ENCODE measurements around the gene MRPL2. TPM values are rescaled to one million over a fixed set of nuclear protein-coding genes. Genes with fewer than 3 reads are reported as not detected.
"Not testable (repeated sequence)": the region's sequence is repeated elsewhere in the genome, so short reads cannot be mapped to it uniquely, and the experiment has no call there.

The MRPL2 gene
- total and polyA plus RNA-seq, 5 donors from 2014 or later, result 29.3 to 52.6 (median 48.1) TPM

GRCh38 chr6:43089874-43090558 is 30.8 kb upstream of the MRPL2 start:
- Mint-ChIP-seq H3K4me1 (peaks cover 7 to 20% (median 13%) of the 10 kb centered on the region in 4 donors), H3K9me3 (no peaks in the 10 kb centered on the region), H3K27ac (no peak overlapping the region), H3K36me3 (no peaks in the 10 kb centered on the region), H3K27me3 (peaks cover 8% of the 10 kb centered on the region), H3K4me3 (peak overlapping the region in 1 of 4 donors; percentile 58)
- DNase-seq (no peak), ATAC-seq (ENCODE audit: low read depth in 2 of 2) (no peak)
- no peak overlapping the region for H3K4me3 ChIP-seq (ENCODE audit: low read depth, low read length)
- no peaks in the 10 kb centered on the region for H3K36me3 ChIP-seq (ENCODE audit: control insufficient read depth, insufficient read depth, low read length)
- H3K27me3 ChIP-seq (ENCODE audit: control insufficient read depth, insufficient read depth, low read length), result no peaks in the 10 kb centered on the region
- H3K4me1 ChIP-seq (ENCODE audit: control insufficient read depth, insufficient read depth, low read length, poor library complexity, severe bottlenecking), result peaks cover 7% of the 10 kb centered on the region
- H3K27ac ChIP-seq (ENCODE audit: insufficient read depth, low read length, poor library complexity, severe bottlenecking), result no peak overlapping the region
- no peaks in the 10 kb centered on the region for H3K9me3 ChIP-seq (ENCODE audit: control insufficient read depth in 2 of 2, low read length in 2 of 2)

GRCh38 chr6:43089467-43089866 is 30.2 kb upstream of the MRPL2 start:
- Histone ChIP-seq H3K27ac (ENCODE audit: insufficient read depth, low read length, poor library complexity, severe bottlenecking) (no peak overlapping the region), H3K36me3 (ENCODE audit: control insufficient read depth, insufficient read depth, low read length) (no peaks in the 10 kb centered on the region), H3K9me3 (ENCODE audit: control insufficient read depth in 2 of 2, low read length in 2 of 2) (no peaks in the 10 kb centered on the region), H3K27me3 (ENCODE audit: control insufficient read depth, insufficient read depth, low read length) (no peaks in the 10 kb centered on the region), H3K4me1 (ENCODE audit: control insufficient read depth, insufficient read depth, low read length, poor library complexity, severe bottlenecking) (peaks cover 7% of the 10 kb centered on the region), H3K4me3 (ENCODE audit: low read depth, low read length) (no peak overlapping the region)
- DNase-seq, result no peak
- ATAC-seq (ENCODE audit: low read depth in 2 of 2), result no peak
- H3K4me3 Mint-ChIP-seq, result no peak overlapping the region
- H3K9me3 Mint-ChIP-seq, result no peaks in the 10 kb centered on the region
- H3K27ac Mint-ChIP-seq, result no peak overlapping the region
- H3K4me1 Mint-ChIP-seq, result peaks cover 7 to 20% (median 13%) of the 10 kb centered on the region in 4 donors
- H3K36me3 Mint-ChIP-seq, result no peaks in the 10 kb centered on the region
- peaks cover 8% of the 10 kb centered on the region for H3K27me3 Mint-ChIP-seq

GRCh38 chr6:43088654-43089056 is 29.4 kb upstream of the MRPL2 start:
- Histone ChIP-seq H3K9me3 (ENCODE audit: control insufficient read depth in 2 of 2, low read length in 2 of 2) (no peaks in the 10 kb centered on the region), H3K36me3 (ENCODE audit: control insufficient read depth, insufficient read depth, low read length) (no peaks in the 10 kb centered on the region), H3K27ac (ENCODE audit: insufficient read depth, low read length, poor library complexity, severe bottlenecking) (no peak overlapping the region), H3K4me3 (ENCODE audit: low read depth, low read length) (no peak overlapping the region), H3K4me1 (ENCODE audit: control insufficient read depth, insufficient read depth, low read length, poor library complexity, severe bottlenecking) (peaks cover 7% of the 10 kb centered on the region), H3K27me3 (ENCODE audit: control insufficient read depth, insufficient read depth, low read length) (no peaks in the 10 kb centered on the region)
- no peak for DNase-seq
- Mint-ChIP-seq H3K27ac (no peak overlapping the region), H3K27me3 (peaks cover 8% of the 10 kb centered on the region), H3K9me3 (no peaks in the 10 kb centered on the region), H3K4me1 (peaks cover 2 to 15% (median 11%) of the 10 kb centered on the region in 4 donors), H3K36me3 (no peaks in the 10 kb centered on the region), H3K4me3 (no peak overlapping the region)
- ATAC-seq (ENCODE audit: low read depth in 2 of 2), result no peak

GRCh38 chr6:43086022-43086658 is 26.9 kb upstream of the MRPL2 start:
- Histone ChIP-seq H3K4me1 (ENCODE audit: control insufficient read depth, insufficient read depth, low read length, poor library complexity, severe bottlenecking) (no peaks in the 10 kb centered on the region), H3K27me3 (ENCODE audit: control insufficient read depth, insufficient read depth, low read length) (no peaks in the 10 kb centered on the region), H3K4me3 (ENCODE audit: low read depth, low read length) (no peak overlapping the region), H3K36me3 (ENCODE audit: control insufficient read depth, insufficient read depth, low read length) (no peaks in the 10 kb centered on the region), H3K9me3 (ENCODE audit: control insufficient read depth in 2 of 2, low read length in 2 of 2) (no peaks in the 10 kb centered on the region), H3K27ac (ENCODE audit: insufficient read depth, low read length, poor library complexity, severe bottlenecking) (no peak overlapping the region)
- peaks cover 9% of the 10 kb centered on the region for H3K27me3 Mint-ChIP-seq
- peak overlapping the region in 2 of 3 donors; percentile 14 to 55 for H3K27ac Mint-ChIP-seq
- no peak for DNase-seq
- ATAC-seq (ENCODE audit: low read depth in 2 of 2), result no peak
- no peaks in the 10 kb centered on the region for H3K9me3 Mint-ChIP-seq
- H3K4me1 Mint-ChIP-seq, result peaks cover 0 to 3% (median under 1%) of the 10 kb centered on the region in 4 donors
- H3K36me3 Mint-ChIP-seq, result no peaks in the 10 kb centered on the region
- H3K4me3 Mint-ChIP-seq, result no peak overlapping the region

- no peak overlapping the region for H3K4me3 ChIP-seq (ENCODE audit: low read depth, low read length)
- peaks cover 7% of the 10 kb centered on the region for H3K27me3 ChIP-seq (ENCODE audit: control insufficient read depth, insufficient read depth, low read length)
- H3K4me1 ChIP-seq (ENCODE audit: control insufficient read depth, insufficient read depth, low read length, poor library complexity, severe bottlenecking), result no peaks in the 10 kb centered on the region
- peaks cover 0 to 3% (median 0%) of the 10 kb centered on the region in 7 donors for H3K9me3 Mint-ChIP-seq
- no peaks in the 10 kb centered on the region for H3K9me3 ChIP-seq (ENCODE audit: control insufficient read depth in 2 of 2, low read length in 2 of 2)
- no peak overlapping the region for H3K27ac Mint-ChIP-seq
- H3K4me3 Mint-ChIP-seq, result no peak overlapping the region
- H3K36me3 ChIP-seq (ENCODE audit: control insufficient read depth, insufficient read depth, low read length), result no peaks in the 10 kb centered on the region
- H3K27me3 Mint-ChIP-seq, result peaks cover 35% of the 10 kb centered on the region
- no peaks in the 10 kb centered on the region for H3K36me3 Mint-ChIP-seq
- ATAC-seq (ENCODE audit: low read depth in 2 of 2) (no peak), DNase-seq (no peak)
- peaks cover 0 to 7% (median 2%) of the 10 kb centered on the region in 4 donors for H3K4me1 Mint-ChIP-seq
- no peak overlapping the region for H3K27ac ChIP-seq (ENCODE audit: insufficient read depth, low read length, poor library complexity, severe bottlenecking)
These were observed 23.8 kb upstream of the MRPL2 start for GRCh38 chr6:43082806-43083655.

GRCh38 chr6:43081922-43082321 is 22.7 kb upstream of the MRPL2 start:
- H3K4me3 ChIP-seq (ENCODE audit: low read depth, low read length); H3K9me3 Mint-ChIP-seq: not testable (repeated sequence)
- peak overlapping the region in 1 of 3 donors; percentile 11 for H3K27ac Mint-ChIP-seq

GRCh38 chr6:43081043-43081442 is 21.8 kb upstream of the MRPL2 start:
- Mint-ChIP-seq H3K27ac (peak overlapping the region in 1 of 3 donors; percentile 43), H3K36me3 (no peaks in the 10 kb centered on the region), H3K4me1 (peaks cover 0 to 11% (median 2%) of the 10 kb centered on the region in 4 donors), H3K9me3 (peaks cover 0 to 3% (median 0%) of the 10 kb centered on the region in 7 donors), H3K27me3 (peaks cover 46% of the 10 kb centered on the region), H3K4me3 (no peak overlapping the region)
- H3K27me3 ChIP-seq (ENCODE audit: control insufficient read depth, insufficient read depth, low read length), result peaks cover 17% of the 10 kb centered on the region
- no peak for ATAC-seq (ENCODE audit: low read depth in 2 of 2)
- H3K4me3 ChIP-seq (ENCODE audit: low read depth, low read length), result no peak overlapping the region
- peaks cover 13% of the 10 kb centered on the region for H3K4me1 ChIP-seq (ENCODE audit: control insufficient read depth, insufficient read depth, low read length, poor library complexity, severe bottlenecking)
- H3K27ac ChIP-seq (ENCODE audit: insufficient read depth, low read length, poor library complexity, severe bottlenecking), result no peak overlapping the region
- H3K9me3 ChIP-seq (ENCODE audit: control insufficient read depth in 2 of 2, low read length in 2 of 2), result no peaks in the 10 kb centered on the region
- H3K36me3 ChIP-seq (ENCODE audit: control insufficient read depth, insufficient read depth, low read length), result no peaks in the 10 kb centered on the region
- DNase-seq, result no peak

More at GRCh38 chr6:43081922-43082321, 22.7 kb upstream of the MRPL2 start:
- not testable (repeated sequence) for H3K4me1 ChIP-seq (ENCODE audit: control insufficient read depth, insufficient read depth, low read length, poor library complexity, severe bottlenecking); H3K9me3 ChIP-seq (ENCODE audit: control insufficient read depth in 2 of 2, low read length in 2 of 2); H3K36me3 ChIP-seq (ENCODE audit: control insufficient read depth, insufficient read depth, low read length); DNase-seq; ATAC-seq (ENCODE audit: low read depth in 2 of 2); H3K4me3 Mint-ChIP-seq; H3K27ac ChIP-seq (ENCODE audit: insufficient read depth, low read length, poor library complexity, severe bottlenecking); H3K36me3 Mint-ChIP-seq
- peaks cover 17% of the 10 kb centered on the region for H3K27me3 ChIP-seq (ENCODE audit: control insufficient read depth, insufficient read depth, low read length)
- peaks cover 43% of the 10 kb centered on the region for H3K27me3 Mint-ChIP-seq
- H3K4me1 Mint-ChIP-seq, result peaks cover 0 to 13% (median 2%) of the 10 kb centered on the region in 4 donors

Measured in CD4-positive, CD25-positive, alpha-beta regulatory T cell (primary cell).